GM20431 (cell line): ENCODE measurements around the gene ARL17B.
"Not testable (repeated sequence)": the region's sequence is repeated elsewhere in the genome, so short reads cannot be mapped to it uniquely, and the experiment has no call there.

ENCODE experiments used
- in situ Hi-C: fragments of 300-500 bp; cut with MseI, MboI; formaldehyde crosslinking; loops from one replicate; pipeline ENCODE4 v1.15.0; 2020; ENCODE audit warnings: low sequenced_read_pairs; ENCODE audit not compliant: unreplicated experiment

The ARL17B gene

GRCh38 chr17:46291618-46292017 is 69.9 kb downstream of the ARL17B start:
- in situ Hi-C loops, result loop anchor here (25.0 kb wide), 2 partner anchors 104 to 279 kb away; partner anchors contain the start of gene KANSL1

GRCh38 chr17:46290906-46291546 is 70.5 kb downstream of the ARL17B start:
- in situ Hi-C loops, result loop anchor here (25.0 kb wide), 2 partner anchors 104 to 279 kb away; partner anchors contain the start of gene KANSL1

GRCh38 chr17:46287587-46287986 is 74.0 kb downstream of the ARL17B start:
- in situ Hi-C loops, result loop anchor here (25.0 kb wide), 2 partner anchors 100 to 275 kb away; partner anchors contain the start of gene KANSL1

GRCh38 chr17:46286764-46287221 is 74.8 kb downstream of the ARL17B start:
- in situ Hi-C loops, result loop anchor here (25.0 kb wide), 2 partner anchors 99 to 274 kb away; partner anchors contain the start of gene KANSL1

GRCh38 chr17:46285500-46285899 is 76.1 kb downstream of the ARL17B start:
- in situ Hi-C loops, result loop anchor here (25.0 kb wide), 2 partner anchors 98 to 273 kb away; partner anchors contain the start of gene KANSL1

GRCh38 chr17:46284467-46284866 is 77.1 kb downstream of the ARL17B start:
- in situ Hi-C loops, result loop anchor here (25.0 kb wide), 2 partner anchors 97 to 272 kb away; partner anchors contain the start of gene KANSL1

- in situ Hi-C loops, result loop anchor here (25.0 kb wide), 2 partner anchors 95 to 270 kb away; partner anchors contain the start of gene KANSL1
These were observed 78.9 kb downstream of the ARL17B start for GRCh38 chr17:46282635-46283034.

GRCh38 chr17:46281336-46281735 is 80.2 kb downstream of the ARL17B start:
- in situ Hi-C loops, result loop anchor here (25.0 kb wide), 2 partner anchors 94 to 269 kb away; partner anchors contain the start of gene KANSL1

- in situ Hi-C loops, result loop anchor here (25.0 kb wide), 2 partner anchors 90 to 265 kb away; partner anchors contain the start of gene KANSL1
These were observed 84.7 kb downstream of the ARL17B start for GRCh38 chr17:46276728-46277479.

GRCh38 chr17:46274238-46274637 is 87.3 kb downstream of the ARL17B start:
- in situ Hi-C loops, result no loop called here

- in situ Hi-C loops, result no loop called here
These were observed 87.9 kb downstream of the ARL17B start for GRCh38 chr17:46273541-46274236.

- in situ Hi-C loops, result no loop called here
These were observed 91.5 kb downstream of the ARL17B start for GRCh38 chr17:46270032-46270431.

GRCh38 chr17:46266656-46267544 is 94.7 kb downstream of the ARL17B start:
- in situ Hi-C loops, result no loop called here

- in situ Hi-C loops, result not testable (repeated sequence)
These were observed 95.4 kb downstream of the ARL17B start for GRCh38 chr17:46266063-46266655.

GRCh38 chr17:46264456-46265198 is 96.9 kb downstream of the ARL17B start:
- in situ Hi-C loops, result no loop called here

GRCh38 chr17:46262271-46262670 is 99.3 kb downstream of the ARL17B start:
- in situ Hi-C loops, result no loop called here

GRCh38 chr17:46259845-46260661 is 101.5 kb downstream of the ARL17B start:
- in situ Hi-C loops, result not testable (repeated sequence)
